Measurements from ENCODE around the gene SLAMF8.

SLAMF8 gene

GRCh38 chr1:159791461-159791860, 35.2 kb upstream of the SLAMF8 start:
- H3K27me3 ChIP-seq (ENCODE audit: control insufficient read depth, insufficient read depth, low read length): no peaks in the 10 kb centered on the region
- H3K27ac ChIP-seq (ENCODE audit: low read length): no peak overlapping the region
- no peaks in the 10 kb centered on the region for H3K36me3 ChIP-seq (ENCODE audit: control insufficient read depth, insufficient read depth, low read length)
- no CpG with 5 or more reads among the region's 3 CpGs for WGBS (ENCODE audit: insufficient coverage, insufficient read length)
- H3K4me1 ChIP-seq (ENCODE audit: control insufficient read depth, insufficient read depth, low read length): peaks cover 3% of the 10 kb centered on the region; the same call in 1 of the 2 replicates
- H3K4me3 ChIP-seq (ENCODE audit: low read length): no peak overlapping the region
- DNase-seq (ENCODE audit: low read depth, low spot score): no peak
- H3K9me3 ChIP-seq (ENCODE audit: control insufficient read depth, insufficient read depth, low read length): no peaks in the 10 kb centered on the region

- Histone ChIP-seq H3K4me1 (ENCODE audit: control insufficient read depth, insufficient read depth, low read length) (peaks cover 2% of the 10 kb centered on the region; the same call in 1 of the 2 replicates), H3K4me3 (ENCODE audit: low read length) (no peak overlapping the region), H3K9me3 (ENCODE audit: control insufficient read depth, insufficient read depth, low read length) (no peaks in the 10 kb centered on the region), H3K27ac (ENCODE audit: low read length) (no peak overlapping the region), H3K36me3 (ENCODE audit: control insufficient read depth, insufficient read depth, low read length) (no peaks in the 10 kb centered on the region), H3K27me3 (ENCODE audit: control insufficient read depth, insufficient read depth, low read length) (no peaks in the 10 kb centered on the region)
- no peak for DNase-seq (ENCODE audit: low read depth, low spot score)
- no CpG with 5 or more reads among the region's 5 CpGs for WGBS (ENCODE audit: insufficient coverage, insufficient read length)
Measured at GRCh38 chr1:159795534-159795933, 31.1 kb upstream of the SLAMF8 start.

GRCh38 chr1:159798893-159799292, 27.8 kb upstream of the SLAMF8 start:
- Histone ChIP-seq H3K27me3 (ENCODE audit: control insufficient read depth, insufficient read depth, low read length) (no peaks in the 10 kb centered on the region), H3K9me3 (ENCODE audit: control insufficient read depth, insufficient read depth, low read length) (no peaks in the 10 kb centered on the region), H3K4me3 (ENCODE audit: low read length) (no peak overlapping the region), H3K4me1 (ENCODE audit: control insufficient read depth, insufficient read depth, low read length) (no peaks in the 10 kb centered on the region), H3K27ac (ENCODE audit: low read length) (no peak overlapping the region), H3K36me3 (ENCODE audit: control insufficient read depth, insufficient read depth, low read length) (no peaks in the 10 kb centered on the region)
- DNase-seq (ENCODE audit: low read depth, low spot score): no peak
- no CpG with 5 or more reads among the region's 2 CpGs for WGBS (ENCODE audit: insufficient coverage, insufficient read length)

GRCh38 chr1:159799446-159799985, 27.2 kb upstream of the SLAMF8 start:
- Histone ChIP-seq H3K27ac (ENCODE audit: low read length) (no peak overlapping the region), H3K4me3 (ENCODE audit: low read length) (no peak overlapping the region), H3K4me1 (ENCODE audit: control insufficient read depth, insufficient read depth, low read length) (no peaks in the 10 kb centered on the region), H3K36me3 (ENCODE audit: control insufficient read depth, insufficient read depth, low read length) (no peaks in the 10 kb centered on the region), H3K27me3 (ENCODE audit: control insufficient read depth, insufficient read depth, low read length) (no peaks in the 10 kb centered on the region), H3K9me3 (ENCODE audit: control insufficient read depth, insufficient read depth, low read length) (no peaks in the 10 kb centered on the region)
- DNase-seq (ENCODE audit: low read depth, low spot score): no peak
- WGBS (ENCODE audit: insufficient coverage, insufficient read length): no CpG with 5 or more reads among the region's 4 CpGs

- H3K4me3 ChIP-seq (ENCODE audit: low read length): no peak overlapping the region
- no peaks in the 10 kb centered on the region for H3K9me3 ChIP-seq (ENCODE audit: control insufficient read depth, insufficient read depth, low read length)
- H3K27me3 ChIP-seq (ENCODE audit: control insufficient read depth, insufficient read depth, low read length): no peaks in the 10 kb centered on the region
- WGBS (ENCODE audit: insufficient coverage, insufficient read length): no CpG with 5 or more reads among the region's 8 CpGs
- H3K4me1 ChIP-seq (ENCODE audit: control insufficient read depth, insufficient read depth, low read length): no peaks in the 10 kb centered on the region
- H3K27ac ChIP-seq (ENCODE audit: low read length): no peak overlapping the region
- no peaks in the 10 kb centered on the region for H3K36me3 ChIP-seq (ENCODE audit: control insufficient read depth, insufficient read depth, low read length)
- DNase-seq (ENCODE audit: low read depth, low spot score): no peak
Measured at GRCh38 chr1:159800177-159800930, 26.3 kb upstream of the SLAMF8 start.

- H3K36me3 ChIP-seq (ENCODE audit: control insufficient read depth, insufficient read depth, low read length): no peaks in the 10 kb centered on the region
- no peaks in the 10 kb centered on the region for H3K4me1 ChIP-seq (ENCODE audit: control insufficient read depth, insufficient read depth, low read length)
- H3K27ac ChIP-seq (ENCODE audit: low read length): no peak within 1 kb of the TSS
- no peaks in the 10 kb centered on the region for H3K9me3 ChIP-seq (ENCODE audit: control insufficient read depth, insufficient read depth, low read length)
- DNase-seq (ENCODE audit: low read depth, low spot score): no peak
- no CpG with 5 or more reads among the region's 8 CpGs for WGBS (ENCODE audit: insufficient coverage, insufficient read length)
- H3K27me3 ChIP-seq (ENCODE audit: control insufficient read depth, insufficient read depth, low read length): no peaks in the 10 kb centered on the region
- no peak within 1 kb of the TSS for H3K4me3 ChIP-seq (ENCODE audit: low read length)
Measured at GRCh38 chr1:159802111-159802510, 24.6 kb upstream of the SLAMF8 start, which contains the start of gene FCRL6. Gene FCRL6 (plus strand): TSS chr1:159802360. CDS start chr1:159802425, 65 bp downstream.

GRCh38 chr1:159803956-159804689, 22.6 kb upstream of the SLAMF8 start:
- Histone ChIP-seq H3K27me3 (ENCODE audit: control insufficient read depth, insufficient read depth, low read length) (no peaks in the 10 kb centered on the region), H3K4me3 (ENCODE audit: low read length) (no peak overlapping the region), H3K9me3 (ENCODE audit: control insufficient read depth, insufficient read depth, low read length) (no peaks in the 10 kb centered on the region), H3K36me3 (ENCODE audit: control insufficient read depth, insufficient read depth, low read length) (no peaks in the 10 kb centered on the region), H3K27ac (ENCODE audit: low read length) (no peak overlapping the region), H3K4me1 (ENCODE audit: control insufficient read depth, insufficient read depth, low read length) (no peaks in the 10 kb centered on the region)
- DNase-seq (ENCODE audit: low read depth, low spot score): no peak
- no CpG with 5 or more reads among the region's 7 CpGs for WGBS (ENCODE audit: insufficient coverage, insufficient read length)

GRCh38 chr1:159804924-159805323, 21.7 kb upstream of the SLAMF8 start:
- Histone ChIP-seq H3K27ac (ENCODE audit: low read length) (no peak overlapping the region), H3K9me3 (ENCODE audit: control insufficient read depth, insufficient read depth, low read length) (no peaks in the 10 kb centered on the region), H3K36me3 (ENCODE audit: control insufficient read depth, insufficient read depth, low read length) (no peaks in the 10 kb centered on the region), H3K4me1 (ENCODE audit: control insufficient read depth, insufficient read depth, low read length) (no peaks in the 10 kb centered on the region), H3K27me3 (ENCODE audit: control insufficient read depth, insufficient read depth, low read length) (no peaks in the 10 kb centered on the region), H3K4me3 (ENCODE audit: low read length) (no peak overlapping the region)
- no peak for DNase-seq (ENCODE audit: low read depth, low spot score)
- WGBS (ENCODE audit: insufficient coverage, insufficient read length): no CpG with 5 or more reads among the region's 2 CpGs

GRCh38 chr1:159815926-159816325, 10.7 kb upstream of the SLAMF8 start:
- no peak for DNase-seq (ENCODE audit: low read depth, low spot score)
- H3K36me3 ChIP-seq (ENCODE audit: control insufficient read depth, insufficient read depth, low read length): no peaks in the 10 kb centered on the region
- no CpG with 5 or more reads among the region's 8 CpGs for WGBS (ENCODE audit: insufficient coverage, insufficient read length)
- no peaks in the 10 kb centered on the region for H3K9me3 ChIP-seq (ENCODE audit: control insufficient read depth, insufficient read depth, low read length)
- H3K4me1 ChIP-seq (ENCODE audit: control insufficient read depth, insufficient read depth, low read length): no peaks in the 10 kb centered on the region
- H3K4me3 ChIP-seq (ENCODE audit: low read length): no peak overlapping the region
- H3K27me3 ChIP-seq (ENCODE audit: control insufficient read depth, insufficient read depth, low read length): no peaks in the 10 kb centered on the region
- H3K27ac ChIP-seq (ENCODE audit: low read length): no peak overlapping the region

GRCh38 chr1:159817276-159818041, 9.2 kb upstream of the SLAMF8 start:
- H3K9me3 ChIP-seq (ENCODE audit: control insufficient read depth, insufficient read depth, low read length): no peaks in the 10 kb centered on the region
- H3K36me3 ChIP-seq (ENCODE audit: control insufficient read depth, insufficient read depth, low read length): no peaks in the 10 kb centered on the region
- no peaks in the 10 kb centered on the region for H3K4me1 ChIP-seq (ENCODE audit: control insufficient read depth, insufficient read depth, low read length)
- no peak for DNase-seq (ENCODE audit: low read depth, low spot score)
- H3K27ac ChIP-seq (ENCODE audit: low read length): no peak overlapping the region
- H3K27me3 ChIP-seq (ENCODE audit: control insufficient read depth, insufficient read depth, low read length): no peaks in the 10 kb centered on the region
- WGBS (ENCODE audit: insufficient coverage, insufficient read length): no CpG with 5 or more reads among the region's 11 CpGs
- H3K4me3 ChIP-seq (ENCODE audit: low read length): no peak overlapping the region

Measured in iPS DF 6.9 (cell line).